ENCODE data around the gene NLRP3. TPM values are rescaled to one million over a fixed set of nuclear protein-coding genes. Genes with fewer than 3 reads are reported as not detected.

Gene NLRP3
- polyA plus RNA-seq, 1 of the 3 experiments (the other 2 are of a cell fraction): 0.87 TPM

DNA sequence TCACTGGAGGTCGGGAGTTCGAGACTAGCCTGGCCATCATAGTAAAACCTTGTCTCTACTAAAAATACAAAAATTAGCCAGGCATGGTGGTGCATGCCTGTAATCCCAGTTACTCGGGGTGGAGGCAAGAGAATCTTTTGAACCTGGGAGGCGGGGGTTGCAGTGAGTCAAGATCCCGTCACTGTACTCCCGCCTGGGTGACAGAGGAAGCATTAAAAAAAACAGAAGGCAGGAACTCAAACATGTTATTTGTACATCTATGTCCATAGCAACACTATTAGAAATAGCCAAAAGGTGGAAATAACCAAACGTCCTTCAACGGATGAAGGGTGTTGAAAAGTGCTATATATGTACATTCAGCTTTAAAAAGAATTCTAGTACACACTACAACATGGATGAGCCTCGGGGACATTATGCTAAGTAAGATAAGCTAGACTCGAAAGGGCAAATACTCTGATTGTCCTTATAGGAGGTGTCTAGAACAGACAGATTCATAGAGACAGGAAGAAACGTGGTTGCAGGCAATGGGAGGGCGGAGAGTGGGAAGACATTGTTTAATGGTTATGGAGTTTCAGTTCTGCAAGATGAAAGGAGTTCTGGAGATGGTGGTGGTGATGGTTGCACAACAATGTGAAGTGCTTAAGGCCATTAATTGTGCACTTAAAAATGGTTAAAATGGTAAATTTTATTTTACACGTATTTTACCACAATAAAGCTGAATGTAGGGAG is 19.2 kb downstream of the NLRP3 start (continued):
- TF ChIP-seq, protein P1, sequence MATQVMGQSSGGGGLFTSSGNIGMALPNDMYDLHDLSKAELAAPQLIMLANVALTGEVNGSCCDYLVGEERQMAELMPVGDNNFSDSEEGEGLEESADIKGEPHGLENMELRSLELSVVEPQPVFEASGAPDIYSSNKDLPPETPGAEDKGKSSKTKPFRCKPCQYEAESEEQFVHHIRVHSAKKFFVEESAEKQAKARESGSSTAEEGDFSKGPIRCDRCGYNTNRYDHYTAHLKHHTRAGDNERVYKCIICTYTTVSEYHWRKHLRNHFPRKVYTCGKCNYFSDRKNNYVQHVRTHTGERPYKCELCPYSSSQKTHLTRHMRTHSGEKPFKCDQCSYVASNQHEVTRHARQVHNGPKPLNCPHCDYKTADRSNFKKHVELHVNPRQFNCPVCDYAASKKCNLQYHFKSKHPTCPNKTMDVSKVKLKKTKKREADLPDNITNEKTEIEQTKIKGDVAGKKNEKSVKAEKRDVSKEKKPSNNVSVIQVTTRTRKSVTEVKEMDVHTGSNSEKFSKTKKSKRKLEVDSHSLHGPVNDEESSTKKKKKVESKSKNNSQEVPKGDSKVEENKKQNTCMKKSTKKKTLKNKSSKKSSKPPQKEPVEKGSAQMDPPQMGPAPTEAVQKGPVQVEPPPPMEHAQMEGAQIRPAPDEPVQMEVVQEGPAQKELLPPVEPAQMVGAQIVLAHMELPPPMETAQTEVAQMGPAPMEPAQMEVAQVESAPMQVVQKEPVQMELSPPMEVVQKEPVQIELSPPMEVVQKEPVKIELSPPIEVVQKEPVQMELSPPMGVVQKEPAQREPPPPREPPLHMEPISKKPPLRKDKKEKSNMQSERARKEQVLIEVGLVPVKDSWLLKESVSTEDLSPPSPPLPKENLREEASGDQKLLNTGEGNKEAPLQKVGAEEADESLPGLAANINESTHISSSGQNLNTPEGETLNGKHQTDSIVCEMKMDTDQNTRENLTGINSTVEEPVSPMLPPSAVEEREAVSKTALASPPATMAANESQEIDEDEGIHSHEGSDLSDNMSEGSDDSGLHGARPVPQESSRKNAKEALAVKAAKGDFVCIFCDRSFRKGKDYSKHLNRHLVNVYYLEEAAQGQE (IDR thresholded peaks at IDR 0.05; ENCODE audit: low read depth, low read length): no peak
- no peak for TF ChIP-seq FOXM1 (IDR thresholded peaks at IDR 0.05; ENCODE audit: low read depth)
- no peak for TF ChIP-seq POLR2AphosphoS5 (IDR thresholded peaks at IDR 0.05; ENCODE audit: low read depth, low read length)
- TF ChIP-seq, protein P2, sequence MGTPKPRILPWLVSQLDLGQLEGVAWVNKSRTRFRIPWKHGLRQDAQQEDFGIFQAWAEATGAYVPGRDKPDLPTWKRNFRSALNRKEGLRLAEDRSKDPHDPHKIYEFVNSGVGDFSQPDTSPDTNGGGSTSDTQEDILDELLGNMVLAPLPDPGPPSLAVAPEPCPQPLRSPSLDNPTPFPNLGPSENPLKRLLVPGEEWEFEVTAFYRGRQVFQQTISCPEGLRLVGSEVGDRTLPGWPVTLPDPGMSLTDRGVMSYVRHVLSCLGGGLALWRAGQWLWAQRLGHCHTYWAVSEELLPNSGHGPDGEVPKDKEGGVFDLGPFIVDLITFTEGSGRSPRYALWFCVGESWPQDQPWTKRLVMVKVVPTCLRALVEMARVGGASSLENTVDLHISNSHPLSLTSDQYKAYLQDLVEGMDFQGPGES (IDR thresholded peaks at IDR 0.05; ENCODE audit: low read depth, low read length): no peak
- no peak for TF ChIP-seq SIN3A (IDR thresholded peaks at IDR 0.05; ENCODE audit: borderline replicate concordance, low read depth, low read length)
- TF ChIP-seq NRF1 (IDR thresholded peaks at IDR 0.05; ENCODE audit: low read depth, low read length): no peak
- TF ChIP-seq RFX5 (IDR thresholded peaks at IDR 0.05; ENCODE audit: low read length): no peak
- TF ChIP-seq RCOR1 (IDR thresholded peaks at IDR 0.05; ENCODE audit: low read length): no peak
- no peak for TF ChIP-seq GATA2 (CRISPR knock-in tag; IDR thresholded peaks at IDR 0.05)
- TF ChIP-seq, protein P3, sequence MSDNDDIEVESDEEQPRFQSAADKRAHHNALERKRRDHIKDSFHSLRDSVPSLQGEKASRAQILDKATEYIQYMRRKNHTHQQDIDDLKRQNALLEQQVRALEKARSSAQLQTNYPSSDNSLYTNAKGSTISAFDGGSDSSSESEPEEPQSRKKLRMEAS (IDR thresholded peaks at IDR 0.05; ENCODE audit: low read depth): no peak
- TF ChIP-seq MEF2A (IDR thresholded peaks at IDR 0.05; ENCODE audit: borderline replicate concordance, low read depth): no peak
- TF ChIP-seq, protein P4, sequence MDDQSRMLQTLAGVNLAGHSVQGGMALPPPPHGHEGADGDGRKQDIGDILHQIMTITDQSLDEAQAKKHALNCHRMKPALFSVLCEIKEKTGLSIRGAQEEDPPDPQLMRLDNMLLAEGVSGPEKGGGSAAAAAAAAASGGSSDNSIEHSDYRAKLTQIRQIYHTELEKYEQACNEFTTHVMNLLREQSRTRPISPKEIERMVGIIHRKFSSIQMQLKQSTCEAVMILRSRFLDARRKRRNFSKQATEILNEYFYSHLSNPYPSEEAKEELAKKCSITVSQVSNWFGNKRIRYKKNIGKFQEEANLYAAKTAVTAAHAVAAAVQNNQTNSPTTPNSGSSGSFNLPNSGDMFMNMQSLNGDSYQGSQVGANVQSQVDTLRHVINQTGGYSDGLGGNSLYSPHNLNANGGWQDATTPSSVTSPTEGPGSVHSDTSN (IDR thresholded peaks at IDR 0.05): no peak

DNA sequence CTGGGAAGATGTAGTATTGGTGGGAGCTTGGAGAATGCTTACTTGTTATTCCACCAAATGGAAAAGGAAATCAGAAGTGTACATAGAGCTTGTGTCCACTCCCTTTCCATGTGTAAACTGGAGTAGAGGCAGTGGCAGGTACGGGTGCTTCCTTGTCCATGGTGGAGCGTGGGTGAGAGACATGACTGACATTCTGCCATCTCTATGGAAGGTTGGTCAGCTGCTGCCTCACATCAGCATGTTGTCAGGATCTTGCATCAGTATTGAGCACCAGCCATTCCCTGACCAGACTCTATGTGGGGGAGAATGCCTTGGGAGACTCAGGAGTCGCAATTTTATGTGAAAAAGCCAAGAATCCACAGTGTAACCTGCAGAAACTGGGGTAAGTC is 19.8 kb downstream of the NLRP3 start:
- no peak overlapping the region for H3K27ac ChIP-seq (ENCODE audit: low read depth in 2 of 2, low read length in 1 of 2)
- H2AFZ ChIP-seq (ENCODE audit: low read depth): no peak overlapping the region
- H3K36me3 ChIP-seq (replicated peaks in 1 of 2; ENCODE audit: control insufficient read depth in 1 of 2, insufficient read depth in 2 of 2, low read length in 1 of 2): no peaks in the 10 kb centered on the region
- no peaks in the 10 kb centered on the region for H3K79me2 ChIP-seq (ENCODE audit: insufficient read depth)
- no peaks in the 10 kb centered on the region for H4K20me1 ChIP-seq (ENCODE audit: insufficient read depth)
- ChIA-PET CTCF (no interaction called here), POLR2A (no interaction called here)
- WGBS (ENCODE audit: low lambda C conversion rate): 33% methylated on average over 2 of the region's 3 CpGs
- no peak overlapping the region for H3K9ac ChIP-seq
- no peaks in the 10 kb centered on the region for H3K27me3 ChIP-seq (ENCODE audit: insufficient read depth)
- DNase-seq: no peak
- no peaks in the 10 kb centered on the region for H3K9me2 ChIP-seq
- no peaks in the 10 kb centered on the region for H3K9me3 ChIP-seq
- H3K4me3 ChIP-seq (ENCODE audit: low read depth in 2 of 2, low read length in 1 of 2): no peak overlapping the region
- no peak overlapping the region for H3K4me2 ChIP-seq
- no peaks in the 10 kb centered on the region for H3K4me1 ChIP-seq (ENCODE audit: control insufficient read depth in 1 of 2, insufficient read depth in 2 of 2, low read depth in 1 of 2, low read length in 1 of 2)
- no peaks in the 10 kb centered on the region for H3F3A ChIP-seq (replicated peaks; ENCODE audit: insufficient read depth)
- TF ChIP-seq CHD2 (IDR thresholded peaks at IDR 0.05; ENCODE audit: low read length, partially characterized antibody): no peak
- TF ChIP-seq, protein P5, sequence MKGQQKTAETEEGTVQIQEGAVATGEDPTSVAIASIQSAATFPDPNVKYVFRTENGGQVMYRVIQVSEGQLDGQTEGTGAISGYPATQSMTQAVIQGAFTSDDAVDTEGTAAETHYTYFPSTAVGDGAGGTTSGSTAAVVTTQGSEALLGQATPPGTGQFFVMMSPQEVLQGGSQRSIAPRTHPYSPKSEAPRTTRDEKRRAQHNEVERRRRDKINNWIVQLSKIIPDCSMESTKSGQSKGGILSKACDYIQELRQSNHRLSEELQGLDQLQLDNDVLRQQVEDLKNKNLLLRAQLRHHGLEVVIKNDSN (IDR thresholded peaks at IDR 0.05; ENCODE audit: borderline replicate concordance, low read depth): no peak
- no peak for TF ChIP-seq FOXM1 (IDR thresholded peaks at IDR 0.05; ENCODE audit: low read depth)
- no peak for TF ChIP-seq FOSL2 (IDR thresholded peaks at IDR 0.05; ENCODE audit: borderline replicate concordance, low read depth)
- TF ChIP-seq, protein P6, sequence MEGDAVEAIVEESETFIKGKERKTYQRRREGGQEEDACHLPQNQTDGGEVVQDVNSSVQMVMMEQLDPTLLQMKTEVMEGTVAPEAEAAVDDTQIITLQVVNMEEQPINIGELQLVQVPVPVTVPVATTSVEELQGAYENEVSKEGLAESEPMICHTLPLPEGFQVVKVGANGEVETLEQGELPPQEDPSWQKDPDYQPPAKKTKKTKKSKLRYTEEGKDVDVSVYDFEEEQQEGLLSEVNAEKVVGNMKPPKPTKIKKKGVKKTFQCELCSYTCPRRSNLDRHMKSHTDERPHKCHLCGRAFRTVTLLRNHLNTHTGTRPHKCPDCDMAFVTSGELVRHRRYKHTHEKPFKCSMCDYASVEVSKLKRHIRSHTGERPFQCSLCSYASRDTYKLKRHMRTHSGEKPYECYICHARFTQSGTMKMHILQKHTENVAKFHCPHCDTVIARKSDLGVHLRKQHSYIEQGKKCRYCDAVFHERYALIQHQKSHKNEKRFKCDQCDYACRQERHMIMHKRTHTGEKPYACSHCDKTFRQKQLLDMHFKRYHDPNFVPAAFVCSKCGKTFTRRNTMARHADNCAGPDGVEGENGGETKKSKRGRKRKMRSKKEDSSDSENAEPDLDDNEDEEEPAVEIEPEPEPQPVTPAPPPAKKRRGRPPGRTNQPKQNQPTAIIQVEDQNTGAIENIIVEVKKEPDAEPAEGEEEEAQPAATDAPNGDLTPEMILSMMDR (IDR thresholded peaks at IDR 0.05): no peak
- TF ChIP-seq MEF2A (IDR thresholded peaks at IDR 0.05; ENCODE audit: borderline replicate concordance, low read depth): no peak
- no peak for TF ChIP-seq GATA2 (CRISPR knock-in tag; IDR thresholded peaks at IDR 0.05)
- TF ChIP-seq, protein P7, sequence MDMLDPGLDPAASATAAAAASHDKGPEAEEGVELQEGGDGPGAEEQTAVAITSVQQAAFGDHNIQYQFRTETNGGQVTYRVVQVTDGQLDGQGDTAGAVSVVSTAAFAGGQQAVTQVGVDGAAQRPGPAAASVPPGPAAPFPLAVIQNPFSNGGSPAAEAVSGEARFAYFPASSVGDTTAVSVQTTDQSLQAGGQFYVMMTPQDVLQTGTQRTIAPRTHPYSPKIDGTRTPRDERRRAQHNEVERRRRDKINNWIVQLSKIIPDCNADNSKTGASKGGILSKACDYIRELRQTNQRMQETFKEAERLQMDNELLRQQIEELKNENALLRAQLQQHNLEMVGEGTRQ (IDR thresholded peaks at IDR 0.05; ENCODE audit: borderline replicate concordance, low read depth, low read length): no peak

Data from SK-N-SH (cell line).